Trophoblast cell (in vitro differentiated cells and primary cell): ENCODE measurements around the gene NCOA6.
"Not testable (repeated sequence)": the region's sequence is repeated elsewhere in the genome, so short reads cannot be mapped to it uniquely, and the experiment has no call there.

Experiments used
- DNase-seq, 2 donors: peaks; one replicate each; pipeline ENCODE4 v3.0.0-alpha.2; 2016
- H2AFZ ChIP-seq: 2 replicates; pipeline ENCODE4 v1.6.1; 2013; ENCODE audit warnings: low read length, moderate library complexity, mild to moderate bottlenecking; ENCODE audit not compliant: insufficient read depth, poor library complexity
- H2AK5ac ChIP-seq: 2 replicates; pipeline ENCODE4 v1.6.1; 2013; ENCODE audit warnings: mild to moderate bottlenecking, low read length
- H2BK120ac ChIP-seq: 2 replicates; pipeline ENCODE4 v1.6.1; 2013; ENCODE audit warnings: low read length, mild to moderate bottlenecking, moderate library complexity; ENCODE audit not compliant: insufficient read depth, poor library complexity
- H2BK12ac ChIP-seq: 2 replicates; pipeline ENCODE4 v1.6.1; 2013; ENCODE audit warnings: mild to moderate bottlenecking, low read length, moderate library complexity
- H2BK5ac ChIP-seq: 2 replicates; pipeline ENCODE4 v1.6.1; 2013; ENCODE audit warnings: low read length, low read depth, moderate library complexity, mild to moderate bottlenecking; ENCODE audit not compliant: poor library complexity
- H3K14ac ChIP-seq: 2 replicates; pipeline ENCODE4 v1.6.1; 2013; ENCODE audit warnings: mild to moderate bottlenecking, low read length
- H3K18ac ChIP-seq: 2 replicates; pipeline ENCODE4 v1.6.1; 2013; ENCODE audit warnings: mild to moderate bottlenecking, low read length
- H3K23ac ChIP-seq: 2 replicates; pipeline ENCODE4 v1.6.1; 2013; ENCODE audit warnings: low read length
- H3K27ac ChIP-seq: 2 replicates; pipeline ENCODE4 v1.5.1; 2013; ENCODE audit warnings: low read depth, mild to moderate bottlenecking, inconsistent platforms, low read length, moderate library complexity
- H3K27me3 ChIP-seq: 2 replicates; pipeline ENCODE4 v1.6.1; 2013; ENCODE audit warnings: inconsistent platforms, mild to moderate bottlenecking, low read length, moderate library complexity; ENCODE audit not compliant: insufficient read depth
- H3K36me3 ChIP-seq, 2 experiments: 1 replicate in 1 of 2; 2 replicates in 1 of 2; pipeline ENCODE4 v1.6.1; 2013; ENCODE audit warnings: low read length in 2 of 2, mild to moderate bottlenecking in 2 of 2, moderate library complexity in 1 of 2; ENCODE audit not compliant: insufficient read depth in 2 of 2, control insufficient read depth in 1 of 2
- H3K4ac ChIP-seq: 2 replicates; pipeline ENCODE4 v1.6.1; 2013; ENCODE audit warnings: low read depth, mild to moderate bottlenecking, low read length, moderate library complexity
- H3K4me1 ChIP-seq, 2 experiments: 1 replicate in 1 of 2; 2 replicates in 1 of 2; pipeline ENCODE4 v1.6.1; 2013; ENCODE audit warnings: low read length in 2 of 2, mild to moderate bottlenecking in 2 of 2, moderate library complexity in 1 of 2; ENCODE audit not compliant: insufficient read depth in 2 of 2, control insufficient read depth in 1 of 2
- H3K4me2 ChIP-seq: 2 replicates; pipeline ENCODE4 v1.6.1; 2013; ENCODE audit warnings: inconsistent platforms, mild to moderate bottlenecking, low read length, moderate library complexity
- H3K4me3 ChIP-seq: 2 replicates; pipeline ENCODE4 v1.5.1; 2013; ENCODE audit warnings: mild to moderate bottlenecking, low read depth, low read length, inconsistent platforms
- H3K79me1 ChIP-seq: one replicate; pipeline ENCODE4 v1.6.1; 2013; ENCODE audit warnings: low read length
- H3K79me2 ChIP-seq: 2 replicates; pipeline ENCODE4 v1.6.1; 2013; ENCODE audit warnings: low read length, mild to moderate bottlenecking; ENCODE audit not compliant: control insufficient read depth, insufficient read depth, poor library complexity
- H3K9ac ChIP-seq: 2 replicates; pipeline ENCODE4 v1.6.1; 2013; ENCODE audit warnings: mild to moderate bottlenecking, low read length
- H3K9me3 ChIP-seq: 2 replicates; pipeline ENCODE4 v1.6.1; 2013; ENCODE audit warnings: low read depth, mild to moderate bottlenecking, control low read depth, inconsistent platforms, low read length; ENCODE audit not compliant: insufficient read depth
- H4K12ac ChIP-seq: 2 replicates; pipeline ENCODE4 v1.6.1; 2013; ENCODE audit warnings: low read depth, mild to moderate bottlenecking, low read length, moderate library complexity
- H4K8ac ChIP-seq: 2 replicates; pipeline ENCODE4 v1.6.1; 2013; ENCODE audit warnings: low read depth, mild to moderate bottlenecking, low read length, moderate library complexity
- H4K91ac ChIP-seq: one replicate; pipeline ENCODE4 v1.6.1; 2013; ENCODE audit warnings: low read depth, mild to moderate bottlenecking, low read length, moderate library complexity
- WGBS: extraction: QIAGEN DNeasy Blood & Tissue Kit; methylation state at CpG from one replicate; pipeline ENCODE4 v1.1.7; 2013; ENCODE audit warnings: missing lambda C conversion rate; ENCODE audit not compliant: insufficient read length, insufficient coverage; ENCODE audit errors: extremely low coverage; 5-methylcytosine and 5-hydroxymethylcytosine counted together

Gene NCOA6

DNA sequence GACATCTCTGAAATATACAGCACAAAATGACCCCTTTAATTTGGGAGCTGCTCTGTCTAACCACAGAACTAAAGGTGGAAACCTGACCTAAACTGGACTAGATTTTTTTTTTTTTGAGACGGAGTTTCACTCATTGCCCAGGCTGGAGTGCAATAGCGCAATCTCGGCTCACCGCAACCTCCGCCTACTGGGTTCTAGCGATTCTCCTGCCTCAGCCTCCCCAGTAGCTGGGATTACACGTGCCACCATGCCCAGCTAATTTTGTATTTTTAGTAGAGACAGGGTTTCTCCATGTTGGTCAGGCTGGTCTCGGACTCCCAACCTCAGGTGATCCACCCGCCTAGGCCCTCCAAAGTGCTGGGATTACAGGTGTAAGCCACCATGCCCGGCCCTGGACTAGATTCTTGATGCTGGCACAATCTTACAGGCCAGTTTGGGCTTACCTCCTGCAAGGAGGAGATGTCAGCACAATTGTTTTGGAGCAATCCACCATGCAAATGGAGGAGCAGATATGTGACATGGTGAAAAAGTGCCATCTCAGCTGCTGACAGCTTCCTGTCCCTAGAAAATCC is 111.4 kb downstream of the NCOA6 start:
- not testable (repeated sequence) for H3K4me1 ChIP-seq, H3K27ac ChIP-seq, H4K91ac ChIP-seq, H2AFZ ChIP-seq, H3K9ac ChIP-seq, H3K18ac ChIP-seq, H3K4me3 ChIP-seq, H2BK5ac ChIP-seq, H2AK5ac ChIP-seq, H3K23ac ChIP-seq, H3K79me1 ChIP-seq, H3K79me2 ChIP-seq, H3K4ac ChIP-seq, H3K14ac ChIP-seq, H4K8ac ChIP-seq, DNase-seq, H3K9me3 ChIP-seq, H2BK120ac ChIP-seq, H4K12ac ChIP-seq, H2BK12ac ChIP-seq, H3K4me2 ChIP-seq
- H3K36me3 ChIP-seq: peaks cover 24 to 27% of the 10 kb centered on the region in 2 experiments
- WGBS: no CpG with 5 or more reads among the region's 10 CpGs
- peaks cover 11% of the 10 kb centered on the region for H3K27me3 ChIP-seq

- Histone ChIP-seq H3K9ac (no peak overlapping the region), H3K4me2 (no peak overlapping the region), H3K4me1 (peaks cover 2 to 6% of the 10 kb centered on the region in 2 experiments), H4K8ac (no peak overlapping the region), H2AK5ac (no peak overlapping the region), H3K4me3 (no peak overlapping the region), H4K12ac (no peak overlapping the region), H3K79me2 (no peaks in the 10 kb centered on the region), H3K18ac (no peak overlapping the region), H3K36me3 (peaks cover 24 to 27% of the 10 kb centered on the region in 2 experiments), H3K23ac (no peak overlapping the region), H3K27me3 (peaks cover 11% of the 10 kb centered on the region), H2BK120ac (no peak overlapping the region), H2BK12ac (no peak overlapping the region), H3K9me3 (no peaks in the 10 kb centered on the region), H2BK5ac (no peak overlapping the region), H3K27ac (no peak overlapping the region), H3K4ac (no peak overlapping the region), H2AFZ (no peak overlapping the region), H3K79me1 (peaks cover 4% of the 10 kb centered on the region), H3K14ac (no peak overlapping the region), H4K91ac (no peak overlapping the region)
- WGBS: no CpG with 5 or more reads among the region's 1 CpG
- peak; percentile 33 to 37 for DNase-seq
Measured at GRCh38 chr20:34713194-34713943, 112.1 kb downstream of the NCOA6 start.

- no peak overlapping the region for H3K14ac ChIP-seq
- H3K27me3 ChIP-seq: peaks cover 11% of the 10 kb centered on the region
- no peak overlapping the region for H2AFZ ChIP-seq
- H2BK12ac ChIP-seq: no peak overlapping the region
- H3K18ac ChIP-seq: no peak overlapping the region
- H3K23ac ChIP-seq: no peak overlapping the region
- WGBS: no CpG with 5 or more reads among the region's 5 CpGs
- H4K91ac ChIP-seq: no peak overlapping the region
- no peak overlapping the region for H3K4me3 ChIP-seq
- H3K4me2 ChIP-seq: no peak overlapping the region
- no peak overlapping the region for H4K12ac ChIP-seq
- no peak overlapping the region for H3K27ac ChIP-seq
- H3K36me3 ChIP-seq: peaks cover 24 to 25% of the 10 kb centered on the region in 2 experiments
- H3K4ac ChIP-seq: no peak overlapping the region
- H2BK5ac ChIP-seq: no peak overlapping the region
- no peak overlapping the region for H3K9ac ChIP-seq
- H3K79me1 ChIP-seq: peaks cover 4% of the 10 kb centered on the region
- no peak overlapping the region for H2BK120ac ChIP-seq
- H3K9me3 ChIP-seq: no peaks in the 10 kb centered on the region
- peaks cover 2 to 6% of the 10 kb centered on the region in 2 experiments for H3K4me1 ChIP-seq
- no peak overlapping the region for H4K8ac ChIP-seq
- H2AK5ac ChIP-seq: no peak overlapping the region
- no peak for DNase-seq
- H3K79me2 ChIP-seq: no peaks in the 10 kb centered on the region
Measured at GRCh38 chr20:34712525-34713192, 112.8 kb downstream of the NCOA6 start.

DNA sequence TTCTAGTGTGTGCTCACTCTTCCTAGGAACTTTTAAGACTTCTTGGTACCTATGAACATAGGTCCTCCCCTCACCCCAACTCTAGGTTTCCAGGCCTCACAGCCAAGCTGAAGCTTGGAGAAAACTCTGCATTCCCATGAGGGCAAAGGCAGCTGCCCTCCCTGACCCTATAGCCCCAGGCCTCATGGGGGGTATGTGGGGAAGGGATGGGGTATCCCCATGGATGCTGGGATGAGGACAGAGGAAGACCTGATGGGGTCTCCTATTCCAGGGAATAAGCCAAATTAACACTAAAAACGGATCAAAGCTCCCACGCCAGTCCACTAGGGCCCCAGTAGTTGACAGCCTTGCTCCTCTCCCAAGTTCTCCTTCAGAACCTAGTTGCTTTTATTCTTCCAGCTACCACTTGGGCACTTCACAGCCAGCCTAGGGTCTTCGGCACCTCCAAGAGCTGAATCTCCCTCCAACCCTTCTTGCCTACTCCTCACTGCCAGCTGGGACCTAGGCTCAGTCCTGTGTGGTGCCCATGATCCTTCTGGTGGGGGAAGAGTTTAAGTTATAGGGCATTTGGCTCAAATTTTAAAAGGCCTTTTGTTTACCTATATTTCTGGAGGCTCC is 113.5 kb downstream of the NCOA6 start:
- no CpG with 5 or more reads among the region's 3 CpGs for WGBS

More for the DNA sequence above, 113.5 kb downstream of the NCOA6 start:
- no peaks in the 10 kb centered on the region for H3K79me2 ChIP-seq
- H3K4me1 ChIP-seq: peaks cover 2 to 6% of the 10 kb centered on the region in 2 experiments
- H3K79me1 ChIP-seq: peaks cover 4% of the 10 kb centered on the region
- no peak overlapping the region for H3K9ac ChIP-seq
- H3K14ac ChIP-seq: no peak overlapping the region
- H3K9me3 ChIP-seq: no peaks in the 10 kb centered on the region
- peaks cover 11% of the 10 kb centered on the region for H3K27me3 ChIP-seq
- H2AFZ ChIP-seq: no peak overlapping the region
- peaks cover 24% of the 10 kb centered on the region in 2 experiments for H3K36me3 ChIP-seq
- H3K18ac ChIP-seq: no peak overlapping the region
- no peak overlapping the region for H3K23ac ChIP-seq
- H3K4me2 ChIP-seq: no peak overlapping the region
- H2BK120ac ChIP-seq: no peak overlapping the region
- no peak overlapping the region for H3K27ac ChIP-seq
- no peak overlapping the region for H3K4ac ChIP-seq
- DNase-seq: no peak
- no peak overlapping the region for H2AK5ac ChIP-seq
- no peak overlapping the region for H4K8ac ChIP-seq
- H2BK12ac ChIP-seq: no peak overlapping the region
- H3K4me3 ChIP-seq: no peak overlapping the region
- no peak overlapping the region for H4K12ac ChIP-seq
- H4K91ac ChIP-seq: no peak overlapping the region
- no peak overlapping the region for H2BK5ac ChIP-seq
